NT2/D1 (cell line): ENCODE data around the gene VWCE.

Experiments
- YY1 ChIP-seq: IDR thresholded peaks from 2 replicates; pipeline ENCODE4 v1.6.1; 2011; ENCODE audit not compliant: insufficient read length, insufficient read depth
- ZNF274 ChIP-seq: IDR thresholded peaks from 2 replicates; pipeline ENCODE4 v1.6.1; 2011; ENCODE audit warnings: mild to moderate bottlenecking, low read depth, low read length

GRCh38 chr11:61254403-61255025 lies 40.6 kb downstream of the VWCE start:
- TF ChIP-seq YY1: no peak
- no peak for TF ChIP-seq ZNF274
